Measurements from ENCODE around the gene COL9A3.

Gene COL9A3

DNA sequence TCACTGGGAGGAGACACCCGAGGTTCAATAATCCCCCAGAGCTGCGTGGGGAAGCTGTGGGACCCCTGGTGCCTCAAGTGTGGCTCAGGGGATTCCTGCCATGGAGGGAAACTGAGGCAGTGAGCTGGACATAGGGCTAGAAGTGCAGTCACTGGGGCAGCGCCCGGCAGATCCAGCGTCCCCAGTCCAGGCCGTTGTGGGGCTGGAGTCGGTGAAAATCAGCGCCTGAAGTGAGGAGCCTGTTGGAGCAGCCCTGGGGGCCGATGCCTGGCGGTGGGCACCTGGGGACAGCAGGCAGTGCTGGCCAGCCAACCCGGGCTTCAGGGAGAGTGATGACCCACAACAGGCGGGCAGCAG, 2.2 kb upstream of the COL9A3 start:
- WGBS, result 86% methylated on average over 12 of the region's 12 CpGs
- no peak overlapping the region for H2BK5ac ChIP-seq (ENCODE audit: low read depth, low read length, poor library complexity, severe bottlenecking)

DNA sequence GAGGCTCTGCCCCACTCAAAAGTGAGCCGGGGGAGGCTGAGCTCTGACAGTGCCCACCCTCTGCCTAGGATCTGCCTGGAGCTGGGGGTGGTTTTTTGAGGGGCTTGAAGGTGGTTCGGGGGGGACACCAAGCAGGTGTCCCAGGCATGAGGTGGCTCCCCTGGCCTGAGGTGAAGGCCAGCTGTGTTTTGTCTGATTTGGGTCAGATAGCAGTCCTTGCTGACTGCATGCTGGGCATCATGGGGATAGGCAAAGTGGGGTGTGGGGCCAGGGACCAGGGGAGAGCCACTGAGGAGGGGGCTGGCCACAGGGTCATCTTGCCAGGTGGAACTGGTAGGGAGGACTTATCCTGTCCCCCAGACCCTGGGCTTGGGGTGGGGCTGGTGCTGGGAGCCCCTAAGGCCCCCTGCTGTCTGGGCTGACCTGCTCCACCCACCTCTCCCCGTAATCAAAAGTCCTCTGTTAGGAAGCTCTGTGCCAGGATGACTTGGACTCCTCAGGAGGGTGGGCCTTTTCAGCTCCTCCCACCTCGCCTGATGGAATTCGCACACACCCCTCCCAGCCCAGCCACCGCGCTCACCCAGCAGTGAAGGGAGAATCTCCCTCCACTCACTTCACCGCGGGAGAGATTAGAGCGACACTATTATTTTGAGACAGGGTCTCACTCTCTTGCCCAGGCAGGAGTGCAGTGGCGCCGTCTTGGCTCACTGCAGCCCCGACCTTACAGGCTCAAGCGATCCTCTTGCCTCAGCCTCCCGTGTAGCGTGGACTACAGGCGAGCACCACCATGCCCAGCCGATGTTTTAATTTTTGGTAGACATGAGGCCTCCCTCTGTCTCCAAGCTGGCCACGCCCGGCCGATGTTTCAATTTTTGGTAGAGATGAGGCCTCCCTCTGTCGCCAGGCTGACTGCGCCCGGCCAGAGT, 1.5 kb upstream of the COL9A3 start:
- Histone ChIP-seq H3K14ac (ENCODE audit: low read length in 2 of 2) (peak overlapping the region in 1 of 2 experiments; percentile 57), H3K9ac (ENCODE audit: low read length) (no peak overlapping the region), H3K4me1 (ENCODE audit: control insufficient read depth, insufficient read depth, low read depth, low read length) (peaks cover 50% of the 10 kb centered on the region), H3K18ac (ENCODE audit: low read depth in 1 of 2, low read length in 2 of 2) (peak overlapping the region in 1 of 2 experiments; percentile 49), H3K36me3 (ENCODE audit: control insufficient read depth in 1 of 2, insufficient read depth in 2 of 2, low read depth in 1 of 2, low read length in 2 of 2) (peaks cover 24 to 44% of the 10 kb centered on the region in 2 experiments), H2BK120ac (ENCODE audit: low read depth, low read length) (no peak overlapping the region), H3K79me1 (replicated peaks; ENCODE audit: low read length, poor library complexity, severe bottlenecking) (peaks cover 6% of the 10 kb centered on the region), H2AK5ac (ENCODE audit: low read length, severe bottlenecking) (no peak overlapping the region), H3K9me3 (ENCODE audit: control insufficient read depth, low read length) (no peaks in the 10 kb centered on the region), H4K91ac (ENCODE audit: low read length) (peak overlapping the region; percentile 41), H4K8ac (ENCODE audit: low read length) (no peak overlapping the region), H3K4ac (ENCODE audit: low read depth in 1 of 2, low read length in 2 of 2) (no peak overlapping the region), H2BK15ac (ENCODE audit: low read depth, poor library complexity, severe bottlenecking) (no peak overlapping the region), H3K4me3 (ENCODE audit: insufficient read depth in 1 of 2, low read depth in 1 of 2, low read length in 2 of 2) (peak overlapping the region in 1 of 2 experiments; percentile 28), H3K27me3 (ENCODE audit: control insufficient read depth in 1 of 2, insufficient read depth in 1 of 2, low read length in 2 of 2) (peaks cover 25 to 39% of the 10 kb centered on the region in 2 experiments), H3K27ac (ENCODE audit: low read length, poor library complexity, severe bottlenecking) (no peak overlapping the region), H3K23ac (ENCODE audit: low read length in 2 of 2) (peak overlapping the region in 1 of 2 experiments; percentile 54), H3K4me2 (ENCODE audit: low read length, poor library complexity, severe bottlenecking) (no peak overlapping the region), H2BK5ac (ENCODE audit: low read depth, low read length, poor library complexity, severe bottlenecking) (no peak overlapping the region), H2AFZ (ENCODE audit: low read depth, low read length) (no peak overlapping the region), H2BK12ac (ENCODE audit: low read length in 2 of 2) (no peak overlapping the region)
- peak; percentile 44 for DNase-seq
- WGBS, result 28% methylated on average over 24 of the region's 24 CpGs

More for the DNA sequence above, 2.2 kb upstream of the COL9A3 start:
- H3K9me3 ChIP-seq (ENCODE audit: control insufficient read depth, low read length), result no peaks in the 10 kb centered on the region
- H2AK5ac ChIP-seq (ENCODE audit: low read length, severe bottlenecking), result no peak overlapping the region
- H3K4me2 ChIP-seq (ENCODE audit: low read length, poor library complexity, severe bottlenecking), result no peak overlapping the region
- no peak overlapping the region for H3K4ac ChIP-seq (ENCODE audit: low read depth in 1 of 2, low read length in 2 of 2)
- no peak overlapping the region for H4K91ac ChIP-seq (ENCODE audit: low read length)
- no peak overlapping the region for H3K27ac ChIP-seq (ENCODE audit: low read length, poor library complexity, severe bottlenecking)
- H3K4me1 ChIP-seq (ENCODE audit: control insufficient read depth, insufficient read depth, low read depth, low read length), result peaks cover 47% of the 10 kb centered on the region
- H3K18ac ChIP-seq (ENCODE audit: low read depth in 1 of 2, low read length in 2 of 2), result no peak overlapping the region
- H3K9ac ChIP-seq (ENCODE audit: low read length), result no peak overlapping the region
- no peak overlapping the region for H2BK120ac ChIP-seq (ENCODE audit: low read depth, low read length)
- H2BK12ac ChIP-seq (ENCODE audit: low read length in 2 of 2), result no peak overlapping the region
- no peak overlapping the region for H2AFZ ChIP-seq (ENCODE audit: low read depth, low read length)
- H3K27me3 ChIP-seq (ENCODE audit: control insufficient read depth in 1 of 2, insufficient read depth in 1 of 2, low read length in 2 of 2), result peaks cover 25 to 36% of the 10 kb centered on the region in 2 experiments
- H3K14ac ChIP-seq (ENCODE audit: low read length in 2 of 2), result no peak overlapping the region
- H3K4me3 ChIP-seq (ENCODE audit: insufficient read depth in 1 of 2, low read depth in 1 of 2, low read length in 2 of 2), result peak overlapping the region in 1 of 2 experiments; percentile 10
- H3K23ac ChIP-seq (ENCODE audit: low read length in 2 of 2), result no peak overlapping the region
- peaks cover 9% of the 10 kb centered on the region for H3K79me1 ChIP-seq (replicated peaks; ENCODE audit: low read length, poor library complexity, severe bottlenecking)
- H3K36me3 ChIP-seq (ENCODE audit: control insufficient read depth in 1 of 2, insufficient read depth in 2 of 2, low read depth in 1 of 2, low read length in 2 of 2), result peaks cover 30 to 50% of the 10 kb centered on the region in 2 experiments
- no peak for DNase-seq
- H4K8ac ChIP-seq (ENCODE audit: low read length), result no peak overlapping the region
- no peak overlapping the region for H2BK15ac ChIP-seq (ENCODE audit: low read depth, poor library complexity, severe bottlenecking)

DNA sequence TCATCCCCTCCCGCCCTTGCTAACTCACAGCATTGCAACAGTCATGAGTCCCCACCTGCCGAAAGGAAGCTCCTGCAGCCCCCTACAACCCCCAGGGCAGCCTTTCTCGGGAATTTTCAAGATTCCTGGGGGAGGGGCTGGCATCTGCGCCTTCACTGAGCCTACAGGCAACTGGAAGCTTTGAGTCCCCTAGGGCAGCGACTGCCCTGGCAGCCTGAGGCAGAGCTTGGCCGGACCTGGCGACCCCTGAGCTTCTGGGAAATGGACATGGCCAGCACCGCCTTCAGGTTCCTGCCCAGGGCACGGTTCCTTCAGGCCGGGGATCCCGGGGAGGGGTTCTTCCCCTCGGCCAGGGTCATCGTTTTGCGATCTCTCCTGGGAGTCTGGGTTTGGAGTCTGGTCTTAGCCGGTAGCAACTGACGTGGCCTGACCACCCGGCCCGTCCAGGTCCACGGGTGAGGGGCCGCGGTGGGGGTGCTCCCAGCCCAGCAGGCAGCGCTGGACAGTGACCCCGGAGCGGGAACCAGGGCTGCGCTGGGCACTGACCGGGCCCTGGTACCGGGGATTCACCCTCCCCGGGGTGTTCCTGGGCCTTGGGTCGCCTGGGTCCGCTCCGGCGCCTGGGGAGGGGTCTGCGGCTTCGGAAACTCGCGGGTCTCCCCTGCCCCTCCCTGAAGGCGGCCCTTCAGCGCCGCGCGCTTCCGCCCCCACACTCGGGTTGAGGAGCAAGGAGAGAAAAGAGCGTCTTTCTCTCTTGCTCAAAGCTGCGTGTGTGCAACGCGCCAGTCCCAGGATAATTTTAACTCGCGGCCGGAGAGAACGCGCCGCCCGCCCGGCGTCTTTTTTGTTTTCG, 593 bp upstream of the COL9A3 start:
- H3K9me3 ChIP-seq (ENCODE audit: control insufficient read depth, low read length), result no peaks in the 10 kb centered on the region
- no peak overlapping the region for H2BK12ac ChIP-seq (ENCODE audit: low read length in 2 of 2)
- peak overlapping the region; percentile 25 to 33 for H3K4me3 ChIP-seq (ENCODE audit: insufficient read depth in 1 of 2, low read depth in 1 of 2, low read length in 2 of 2)
- peaks cover 4% of the 10 kb centered on the region for H3K79me1 ChIP-seq (replicated peaks; ENCODE audit: low read length, poor library complexity, severe bottlenecking)
- no peak overlapping the region for H3K4ac ChIP-seq (ENCODE audit: low read depth in 1 of 2, low read length in 2 of 2)
- H2BK5ac ChIP-seq (ENCODE audit: low read depth, low read length, poor library complexity, severe bottlenecking), result no peak overlapping the region
- no peak overlapping the region for H2AFZ ChIP-seq (ENCODE audit: low read depth, low read length)
- no peak overlapping the region for H2AK5ac ChIP-seq (ENCODE audit: low read length, severe bottlenecking)
- peak overlapping the region in 1 of 2 experiments; percentile 54 for H3K23ac ChIP-seq (ENCODE audit: low read length in 2 of 2)
- no peak overlapping the region for H4K8ac ChIP-seq (ENCODE audit: low read length)
- H2BK15ac ChIP-seq (ENCODE audit: low read depth, poor library complexity, severe bottlenecking), result peak overlapping the region; percentile 86
- DNase-seq, result peak; percentile 50
- peaks cover 50% of the 10 kb centered on the region for H3K4me1 ChIP-seq (ENCODE audit: control insufficient read depth, insufficient read depth, low read depth, low read length)
- peaks cover 14 to 34% of the 10 kb centered on the region in 2 experiments for H3K36me3 ChIP-seq (ENCODE audit: control insufficient read depth in 1 of 2, insufficient read depth in 2 of 2, low read depth in 1 of 2, low read length in 2 of 2)
- no peak overlapping the region for H3K27ac ChIP-seq (ENCODE audit: low read length, poor library complexity, severe bottlenecking)
- H3K27me3 ChIP-seq (ENCODE audit: control insufficient read depth in 1 of 2, insufficient read depth in 1 of 2, low read length in 2 of 2), result peaks cover 25 to 40% of the 10 kb centered on the region in 2 experiments
- no peak overlapping the region for H3K18ac ChIP-seq (ENCODE audit: low read depth in 1 of 2, low read length in 2 of 2)
- no peak overlapping the region for H4K91ac ChIP-seq (ENCODE audit: low read length)
- 4% methylated on average over 52 of the region's 57 CpGs for WGBS
- peak overlapping the region in 1 of 2 experiments; percentile 28 for H3K14ac ChIP-seq (ENCODE audit: low read length in 2 of 2)
- no peak overlapping the region for H3K9ac ChIP-seq (ENCODE audit: low read length)
- peak overlapping the region; percentile 64 for H3K4me2 ChIP-seq (ENCODE audit: low read length, poor library complexity, severe bottlenecking)
- no peak overlapping the region for H2BK120ac ChIP-seq (ENCODE audit: low read depth, low read length)

Measured in mesenchymal stem cell (in vitro differentiated cells and primary cell).